ENCODE data around the gene CD22. TPM values are rescaled to one million over a fixed set of nuclear protein-coding genes. Genes with fewer than 3 reads are reported as not detected.

Gene CD22
- total RNA-seq, 2 experiments from 2014 or later: 0.52 to 0.67 TPM

DNA sequence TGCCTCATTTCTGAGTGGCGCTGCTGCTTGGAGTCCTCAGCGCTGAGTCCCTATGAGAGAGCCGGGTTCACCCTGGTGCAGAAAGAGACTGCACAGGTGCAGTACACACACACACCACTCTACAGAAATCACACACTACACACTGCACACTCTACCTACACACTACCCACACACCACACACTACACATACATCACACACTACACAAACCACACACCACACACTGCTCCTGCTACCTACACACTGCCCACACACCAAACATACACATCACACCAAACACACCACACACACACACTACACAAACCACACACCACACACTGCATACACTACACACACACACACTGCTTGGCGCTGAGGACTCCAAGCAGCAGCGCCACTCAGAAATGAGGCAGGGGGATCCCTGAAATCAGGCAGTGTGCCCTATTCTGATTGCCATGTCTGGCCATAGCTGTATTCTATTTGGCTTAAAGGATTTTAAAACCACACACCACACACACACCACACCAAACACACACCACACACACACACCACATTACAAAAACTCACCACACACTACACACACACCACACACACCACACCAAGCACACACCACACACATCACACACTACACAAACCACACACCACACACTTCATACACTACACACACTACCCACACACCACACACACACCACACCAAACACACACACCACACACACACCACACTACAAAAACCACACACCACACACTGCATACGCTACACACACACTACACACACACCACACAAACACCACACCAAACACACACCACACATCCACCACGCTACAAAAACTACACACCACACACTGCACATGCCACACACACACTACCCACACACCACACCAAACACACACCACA is 32.1 kb upstream of the CD22 start:
- peaks cover 7% of the 10 kb centered on the region for H3K4me1 Mint-ChIP-seq (ENCODE audit: low read depth)
- Histone ChIP-seq H3K36me3 (ENCODE audit: insufficient read depth, low read length) (no peaks in the 10 kb centered on the region), H3K27me3 (ENCODE audit: control insufficient read depth in 1 of 2, insufficient read depth in 2 of 2, low read length in 2 of 2) (no peaks in the 10 kb centered on the region), H3K27ac (ENCODE audit: low read depth in 1 of 2, low read length in 2 of 2) (no peak overlapping the region), H3K4me1 (ENCODE audit: insufficient read depth, low read length) (peaks cover 17% of the 10 kb centered on the region), H3K4me3 (ENCODE audit: low read length) (no peak overlapping the region), H3K9me3 (ENCODE audit: control insufficient read depth in 1 of 2, insufficient read depth in 1 of 2, low read length in 2 of 2) (no peaks in the 10 kb centered on the region)
- POLR2A ChIA-PET: interaction anchor here (1.1 to 1.6 kb wide), 2 partner anchors 23 to 165 kb away, joined by 3 to 5 read pairs; no protein-coding TSS in a partner anchor
- TF ChIP-seq, protein P1, sequence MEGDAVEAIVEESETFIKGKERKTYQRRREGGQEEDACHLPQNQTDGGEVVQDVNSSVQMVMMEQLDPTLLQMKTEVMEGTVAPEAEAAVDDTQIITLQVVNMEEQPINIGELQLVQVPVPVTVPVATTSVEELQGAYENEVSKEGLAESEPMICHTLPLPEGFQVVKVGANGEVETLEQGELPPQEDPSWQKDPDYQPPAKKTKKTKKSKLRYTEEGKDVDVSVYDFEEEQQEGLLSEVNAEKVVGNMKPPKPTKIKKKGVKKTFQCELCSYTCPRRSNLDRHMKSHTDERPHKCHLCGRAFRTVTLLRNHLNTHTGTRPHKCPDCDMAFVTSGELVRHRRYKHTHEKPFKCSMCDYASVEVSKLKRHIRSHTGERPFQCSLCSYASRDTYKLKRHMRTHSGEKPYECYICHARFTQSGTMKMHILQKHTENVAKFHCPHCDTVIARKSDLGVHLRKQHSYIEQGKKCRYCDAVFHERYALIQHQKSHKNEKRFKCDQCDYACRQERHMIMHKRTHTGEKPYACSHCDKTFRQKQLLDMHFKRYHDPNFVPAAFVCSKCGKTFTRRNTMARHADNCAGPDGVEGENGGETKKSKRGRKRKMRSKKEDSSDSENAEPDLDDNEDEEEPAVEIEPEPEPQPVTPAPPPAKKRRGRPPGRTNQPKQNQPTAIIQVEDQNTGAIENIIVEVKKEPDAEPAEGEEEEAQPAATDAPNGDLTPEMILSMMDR (IDR thresholded peaks at IDR 0.05): no peak
- no peaks in the 10 kb centered on the region for H3K27me3 Mint-ChIP-seq
- no peak for ATAC-seq (ENCODE audit: poor library complexity)
- DNase-seq: no peak
- no peak overlapping the region for H3K27ac Mint-ChIP-seq
- intact Hi-C loops (cut with DNase I, micrococcal nuclease): no loop called here
- no peaks in the 10 kb centered on the region for H3K36me3 Mint-ChIP-seq (ENCODE audit: low read depth)
- no peaks in the 10 kb centered on the region for H3K9me3 Mint-ChIP-seq
- no peak overlapping the region for H3K4me3 Mint-ChIP-seq
- CTCF ChIA-PET: no interaction called here

DNA sequence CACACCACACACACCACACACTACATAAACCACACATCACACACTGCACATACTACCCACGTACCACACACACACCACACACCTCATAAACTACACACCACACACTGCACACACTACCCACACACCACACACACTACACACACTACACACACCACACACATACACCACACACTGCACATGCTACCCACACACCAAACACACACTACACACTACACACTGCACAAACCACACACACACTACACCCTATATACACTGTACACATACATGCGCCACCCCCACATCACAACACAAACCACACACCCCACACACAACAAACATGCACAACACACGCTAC is 31.5 kb upstream of the CD22 start:
- H3K9me3 Mint-ChIP-seq: no peaks in the 10 kb centered on the region
- H3K4me1 Mint-ChIP-seq (ENCODE audit: low read depth): peaks cover 7% of the 10 kb centered on the region
- DNase-seq (no peak), ATAC-seq (ENCODE audit: poor library complexity) (no peak)
- CTCF ChIA-PET: no interaction called here
- Histone ChIP-seq H3K36me3 (ENCODE audit: insufficient read depth, low read length) (no peaks in the 10 kb centered on the region), H3K27ac (ENCODE audit: low read depth in 1 of 2, low read length in 2 of 2) (no peak overlapping the region), H3K4me3 (ENCODE audit: low read length) (no peak overlapping the region), H3K9me3 (ENCODE audit: control insufficient read depth in 1 of 2, insufficient read depth in 1 of 2, low read length in 2 of 2) (no peaks in the 10 kb centered on the region), H3K4me1 (ENCODE audit: insufficient read depth, low read length) (peaks cover 17% of the 10 kb centered on the region), H3K27me3 (ENCODE audit: control insufficient read depth in 1 of 2, insufficient read depth in 2 of 2, low read length in 2 of 2) (no peaks in the 10 kb centered on the region)
- POLR2A ChIA-PET: no interaction called here
- TF ChIP-seq, protein P1 (IDR thresholded peaks at IDR 0.05): no peak
- H3K27ac Mint-ChIP-seq: no peak overlapping the region
- no peaks in the 10 kb centered on the region for H3K27me3 Mint-ChIP-seq
- no peak overlapping the region for H3K4me3 Mint-ChIP-seq
- intact Hi-C loops (cut with DNase I, micrococcal nuclease): no loop called here
- no peaks in the 10 kb centered on the region for H3K36me3 Mint-ChIP-seq (ENCODE audit: low read depth)

DNA sequence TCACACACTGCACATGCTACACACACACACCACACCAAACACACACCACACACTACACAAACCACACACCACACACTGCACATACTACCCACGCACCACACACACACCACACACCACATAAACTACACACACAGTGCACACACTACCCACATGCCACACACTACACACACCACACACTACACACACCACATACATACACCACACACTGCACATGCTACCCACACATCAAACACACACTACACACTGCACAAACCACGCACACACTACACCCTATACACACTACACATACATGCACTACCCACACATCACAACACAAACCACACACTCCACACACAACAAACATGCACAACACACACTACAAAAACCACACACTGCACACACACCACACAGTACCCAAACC is 31.1 kb upstream of the CD22 start:
- H3K27ac ChIP-seq (ENCODE audit: low read depth in 1 of 2, low read length in 2 of 2): no peak overlapping the region
- intact Hi-C loops (cut with DNase I, micrococcal nuclease): no loop called here
- ChIA-PET CTCF (no interaction called here), POLR2A (no interaction called here)
- H3K36me3 Mint-ChIP-seq (ENCODE audit: low read depth): no peaks in the 10 kb centered on the region
- no peak overlapping the region for H3K4me3 Mint-ChIP-seq
- H3K27me3 Mint-ChIP-seq: no peaks in the 10 kb centered on the region
- TF ChIP-seq, protein P1 (IDR thresholded peaks at IDR 0.05): no peak
- ATAC-seq (ENCODE audit: poor library complexity) (no peak), DNase-seq (no peak)
- no peaks in the 10 kb centered on the region for H3K9me3 Mint-ChIP-seq
- peaks cover 17% of the 10 kb centered on the region for H3K4me1 ChIP-seq (ENCODE audit: insufficient read depth, low read length)
- no peak overlapping the region for H3K27ac Mint-ChIP-seq
- H3K27me3 ChIP-seq (ENCODE audit: control insufficient read depth in 1 of 2, insufficient read depth in 2 of 2, low read length in 2 of 2): no peaks in the 10 kb centered on the region
- H3K4me3 ChIP-seq (ENCODE audit: low read length): no peak overlapping the region
- H3K4me1 Mint-ChIP-seq (ENCODE audit: low read depth): peaks cover 7% of the 10 kb centered on the region
- H3K36me3 ChIP-seq (ENCODE audit: insufficient read depth, low read length): no peaks in the 10 kb centered on the region
- H3K9me3 ChIP-seq (ENCODE audit: control insufficient read depth in 1 of 2, insufficient read depth in 1 of 2, low read length in 2 of 2): no peaks in the 10 kb centered on the region

Data from CD4-positive, alpha-beta T cell (primary cell).